Activated naive CD8-positive, alpha-beta T cell treated with anti-CD3 and anti-CD28 coated beads for 36 hours (primary cell): ENCODE data around the gene UBE2QL1. TPM values are rescaled to one million over a fixed set of nuclear protein-coding genes. Genes with fewer than 3 reads are reported as not detected.

Experiments used
- DNase-seq: peaks from one replicate; pipeline ENCODE4 v3.0.0; 2021
- H3K27ac Mint-ChIP-seq: one replicate; pipeline ENCODE4 v1.8.0; 2022; ENCODE audit warnings: mild to moderate bottlenecking, moderate library complexity, mixed read lengths
- H3K27me3 Mint-ChIP-seq: one replicate; pipeline ENCODE4 v1.8.0; 2022; ENCODE audit warnings: mild to moderate bottlenecking, mixed read lengths
- H3K36me3 Mint-ChIP-seq: one replicate; pipeline ENCODE4 v1.8.0; 2021; ENCODE audit warnings: mild to moderate bottlenecking, mixed read lengths
- H3K4me1 Mint-ChIP-seq: one replicate; pipeline ENCODE4 v1.8.0; 2021; ENCODE audit warnings: mixed read lengths
- H3K4me3 Mint-ChIP-seq: one replicate; pipeline ENCODE4 v1.8.0; 2022; ENCODE audit warnings: mild to moderate bottlenecking, moderate library complexity, mixed read lengths
- H3K9me3 Mint-ChIP-seq: one replicate; pipeline ENCODE4 v1.8.0; 2022; ENCODE audit warnings: mixed read lengths
- total RNA-seq, 2 experiments: library from RNA; stranded (reverse); gene quantifications; one replicate each; pipeline ENCODE4 v1.2.3, GENCODE V29; 2021

The UBE2QL1 gene
- total RNA-seq, 2 experiments from 2014 or later = not detected

DNA sequence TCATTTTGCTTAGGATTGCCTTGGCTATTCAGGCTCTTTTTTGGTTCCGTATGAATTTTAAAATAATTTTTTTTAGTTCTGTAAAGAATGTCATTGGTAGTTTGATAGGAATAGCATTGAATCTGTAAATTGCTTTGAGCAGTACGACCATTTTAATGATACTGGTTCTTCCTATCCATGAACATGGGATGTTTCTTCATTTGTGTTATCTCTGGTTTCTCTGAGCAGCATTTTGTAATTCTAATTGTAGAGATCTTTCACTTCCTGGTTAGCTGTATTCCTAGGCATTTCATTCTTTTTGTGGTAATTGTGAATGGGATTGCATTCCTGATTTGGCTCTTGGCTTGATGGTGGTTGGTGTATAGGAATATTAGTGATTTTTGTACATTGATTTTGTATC is 6.3 kb upstream of the UBE2QL1 start:
- H3K4me1 Mint-ChIP-seq = no peaks in the 10 kb centered on the region
- H3K27me3 Mint-ChIP-seq = peaks cover 29% of the 10 kb centered on the region
- DNase-seq = no peak
- no peaks in the 10 kb centered on the region for H3K36me3 Mint-ChIP-seq
- no peak overlapping the region for H3K27ac Mint-ChIP-seq
- no peak overlapping the region for H3K4me3 Mint-ChIP-seq
- peaks cover 1% of the 10 kb centered on the region for H3K9me3 Mint-ChIP-seq

GRCh38 chr5:6443326-6443725 is 5.3 kb upstream of the UBE2QL1 start:
- no peak overlapping the region for H3K27ac Mint-ChIP-seq
- peaks cover 1% of the 10 kb centered on the region for H3K9me3 Mint-ChIP-seq
- no peak for DNase-seq
- H3K27me3 Mint-ChIP-seq = peaks cover 25% of the 10 kb centered on the region
- no peak overlapping the region for H3K4me3 Mint-ChIP-seq
- no peaks in the 10 kb centered on the region for H3K36me3 Mint-ChIP-seq
- no peaks in the 10 kb centered on the region for H3K4me1 Mint-ChIP-seq

DNA sequence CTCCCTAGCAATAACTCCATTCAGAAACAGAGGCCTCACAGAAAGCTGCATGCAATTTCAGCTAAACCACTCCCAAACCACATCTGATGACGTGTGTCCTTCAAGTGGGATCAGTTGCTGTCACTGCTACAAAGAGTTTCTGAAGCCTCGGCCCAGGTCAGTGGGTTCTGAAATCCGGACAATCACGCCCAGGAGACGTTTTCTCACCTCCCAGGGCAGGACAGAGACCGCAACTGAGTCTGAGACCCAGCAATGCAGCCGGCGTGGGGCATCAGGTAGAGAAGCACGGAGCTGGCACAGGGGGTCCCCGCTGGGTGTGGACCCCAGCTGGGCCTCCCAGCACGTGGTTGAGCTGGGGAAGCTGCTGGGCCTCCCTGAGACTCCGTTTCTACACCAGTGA is 2.6 kb upstream of the UBE2QL1 start:
- no peak overlapping the region for H3K27ac Mint-ChIP-seq
- H3K27me3 Mint-ChIP-seq = peaks cover 39% of the 10 kb centered on the region
- H3K36me3 Mint-ChIP-seq = no peaks in the 10 kb centered on the region
- H3K9me3 Mint-ChIP-seq = no peaks in the 10 kb centered on the region
- H3K4me1 Mint-ChIP-seq = peaks cover 4% of the 10 kb centered on the region
- no peak overlapping the region for H3K4me3 Mint-ChIP-seq
- no peak for DNase-seq

DNA sequence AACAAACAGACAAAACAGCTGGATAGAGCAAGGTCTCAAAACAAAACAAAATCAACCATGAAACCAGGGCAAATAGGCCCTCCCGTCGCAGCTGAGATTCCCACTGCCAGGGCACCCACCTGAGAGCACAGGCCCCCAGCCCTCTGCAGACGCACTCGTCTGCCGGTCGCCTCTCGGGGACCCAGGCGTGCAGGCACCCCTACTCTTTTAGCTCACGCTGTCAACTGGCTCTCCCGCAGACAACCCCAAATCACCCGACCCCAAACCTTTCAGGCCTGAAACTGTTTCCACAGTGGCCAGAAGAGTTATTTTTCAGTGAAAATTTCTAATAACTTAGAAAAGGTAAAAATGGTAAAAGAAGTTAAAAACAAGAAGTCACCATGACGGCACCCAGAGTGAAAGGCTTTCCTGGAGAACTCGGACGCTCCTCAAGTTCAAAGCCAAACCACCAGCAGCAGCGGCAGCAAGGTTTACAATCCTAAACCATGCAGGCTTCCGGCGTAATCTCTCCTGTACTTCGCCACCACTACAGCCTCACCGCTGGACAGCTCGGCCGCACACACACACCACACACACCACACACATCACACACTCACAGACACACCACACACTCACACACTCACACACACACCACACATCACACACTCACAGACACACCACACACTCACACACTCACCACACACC is 1.9 kb upstream of the UBE2QL1 start:
- Mint-ChIP-seq H3K27me3 (peaks cover 43% of the 10 kb centered on the region), H3K36me3 (no peaks in the 10 kb centered on the region), H3K27ac (no peak overlapping the region), H3K4me1 (peaks cover 4% of the 10 kb centered on the region), H3K9me3 (no peaks in the 10 kb centered on the region), H3K4me3 (no peak overlapping the region)
- DNase-seq = no peak

DNA sequence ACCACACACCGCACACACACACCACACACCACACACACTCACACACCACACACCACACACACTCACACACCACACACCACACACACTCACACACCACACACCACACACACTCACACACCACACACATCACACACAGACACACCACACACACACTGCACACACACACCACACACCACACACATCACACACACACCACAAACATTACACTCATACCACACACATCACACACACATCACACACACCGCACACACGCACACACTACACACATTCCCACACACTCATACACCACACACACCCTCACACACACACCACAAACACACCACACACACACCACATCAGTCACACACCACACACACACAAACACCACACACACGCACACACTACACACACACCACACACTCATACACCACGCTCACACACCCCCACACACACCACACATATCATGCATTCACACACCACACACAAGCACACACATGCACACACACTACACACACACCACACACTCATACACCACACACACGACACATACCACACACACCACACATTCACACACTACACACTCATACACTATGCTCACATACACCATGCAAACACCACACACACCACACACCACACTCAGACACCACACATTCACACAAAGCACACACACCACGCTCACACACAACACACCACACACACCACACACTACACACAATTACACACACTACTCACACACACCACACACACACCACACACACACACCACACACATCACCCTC is 1.1 kb upstream of the UBE2QL1 start:
- Mint-ChIP-seq H3K4me3 (no peak overlapping the region), H3K27ac (no peak overlapping the region), H3K4me1 (peaks cover 4% of the 10 kb centered on the region), H3K9me3 (no peaks in the 10 kb centered on the region), H3K27me3 (peaks cover 45% of the 10 kb centered on the region), H3K36me3 (no peaks in the 10 kb centered on the region)
- DNase-seq = no peak

DNA sequence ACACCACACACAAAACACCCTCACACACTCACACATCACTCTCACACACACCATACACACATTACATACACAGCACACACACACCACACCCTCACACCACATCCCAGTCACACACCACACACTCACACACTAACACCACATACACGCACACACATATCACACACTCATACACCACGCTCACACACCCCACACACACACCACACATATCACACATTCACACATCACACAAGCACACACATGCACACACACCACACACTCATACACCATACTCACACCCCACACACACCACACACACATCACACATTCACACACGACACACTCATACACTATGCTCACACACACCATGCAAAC is 543 bp upstream of the UBE2QL1 start:
- H3K27ac Mint-ChIP-seq = no peak overlapping the region
- no peak overlapping the region for H3K4me3 Mint-ChIP-seq
- H3K4me1 Mint-ChIP-seq = peaks cover 4% of the 10 kb centered on the region
- no peaks in the 10 kb centered on the region for H3K9me3 Mint-ChIP-seq
- H3K27me3 Mint-ChIP-seq = peaks cover 49% of the 10 kb centered on the region
- DNase-seq = no peak
- no peaks in the 10 kb centered on the region for H3K36me3 Mint-ChIP-seq

GRCh38 chr5:6449465-6450158 is 953 bp downstream of the UBE2QL1 start:
- Mint-ChIP-seq H3K27ac (peak overlapping the region; percentile 16), H3K4me1 (peaks cover 4% of the 10 kb centered on the region), H3K27me3 (peaks cover 53% of the 10 kb centered on the region), H3K4me3 (peak overlapping the region; percentile 72), H3K9me3 (no peaks in the 10 kb centered on the region), H3K36me3 (no peaks in the 10 kb centered on the region)
- DNase-seq = no peak

- H3K9me3 Mint-ChIP-seq = no peaks in the 10 kb centered on the region
- no peak overlapping the region for H3K4me3 Mint-ChIP-seq
- peaks cover 4% of the 10 kb centered on the region for H3K4me1 Mint-ChIP-seq
- no peak for DNase-seq
- peaks cover 61% of the 10 kb centered on the region for H3K27me3 Mint-ChIP-seq
- no peak overlapping the region for H3K27ac Mint-ChIP-seq
- no peaks in the 10 kb centered on the region for H3K36me3 Mint-ChIP-seq
These were observed 1.7 kb downstream of the UBE2QL1 start for GRCh38 chr5:6450319-6450833.

- no peak overlapping the region for H3K27ac Mint-ChIP-seq
- peaks cover 70% of the 10 kb centered on the region for H3K27me3 Mint-ChIP-seq
- DNase-seq = no peak
- H3K36me3 Mint-ChIP-seq = no peaks in the 10 kb centered on the region
- no peak overlapping the region for H3K4me3 Mint-ChIP-seq
- peaks cover 4% of the 10 kb centered on the region for H3K4me1 Mint-ChIP-seq
- H3K9me3 Mint-ChIP-seq = no peaks in the 10 kb centered on the region
These were observed 4.2 kb downstream of the UBE2QL1 start for GRCh38 chr5:6452622-6453504.

DNA sequence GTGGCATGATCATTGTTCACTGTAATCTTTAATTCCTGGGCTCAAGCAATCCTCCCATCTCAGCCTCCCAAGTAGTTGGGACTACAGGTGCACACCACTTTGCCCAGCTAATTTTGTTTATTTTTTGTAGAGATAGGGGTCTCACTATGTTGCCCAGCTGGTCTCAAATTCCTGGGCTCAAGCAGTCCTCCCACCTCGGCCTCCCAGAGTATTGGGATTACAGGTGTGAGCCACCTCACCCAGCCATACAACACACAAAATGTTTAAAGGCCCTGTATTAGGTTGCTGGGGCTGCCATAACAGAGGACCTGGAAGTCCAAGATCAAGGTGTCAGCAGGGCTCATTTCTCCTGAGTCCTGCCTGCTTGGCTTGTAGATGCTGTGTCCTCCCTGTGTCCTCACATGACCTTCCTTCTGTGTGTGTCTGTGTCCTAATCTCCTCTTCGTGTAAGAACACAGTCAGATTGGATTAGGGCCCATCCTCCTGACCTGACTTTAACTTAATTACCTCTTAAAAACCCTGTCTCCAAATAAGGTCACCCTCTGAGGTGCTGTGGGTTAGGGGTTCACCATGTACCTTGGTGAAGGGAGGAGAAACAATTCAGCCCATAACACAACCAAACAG is 5.4 kb downstream of the UBE2QL1 start:
- DNase-seq = no peak
- Mint-ChIP-seq H3K36me3 (no peaks in the 10 kb centered on the region), H3K4me1 (peaks cover 4% of the 10 kb centered on the region), H3K27ac (no peak overlapping the region), H3K4me3 (no peak overlapping the region), H3K9me3 (no peaks in the 10 kb centered on the region), H3K27me3 (peaks cover 67% of the 10 kb centered on the region)

DNA sequence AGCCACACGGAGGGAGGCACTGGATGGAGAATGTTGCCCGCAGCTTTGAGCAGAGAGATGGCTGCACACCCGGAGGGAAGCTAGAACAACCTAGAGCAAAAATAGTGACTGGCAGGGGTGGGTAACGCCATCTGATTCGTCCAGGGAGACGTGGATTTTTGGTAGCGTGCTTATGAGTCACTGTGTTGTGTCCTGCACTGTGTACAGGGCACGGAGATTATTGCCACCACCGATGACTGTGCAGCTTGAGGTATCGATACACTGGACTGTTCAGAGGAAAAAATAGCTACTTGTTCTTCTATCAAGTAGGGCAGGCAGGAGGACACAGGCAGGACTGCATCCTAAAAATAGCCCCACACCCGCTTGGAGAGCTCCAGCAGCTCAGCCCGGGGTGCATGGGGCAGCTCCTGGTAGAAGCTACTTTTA is 6.0 kb downstream of the UBE2QL1 start:
- Mint-ChIP-seq H3K27me3 (peaks cover 61% of the 10 kb centered on the region), H3K9me3 (no peaks in the 10 kb centered on the region), H3K36me3 (no peaks in the 10 kb centered on the region), H3K27ac (no peak overlapping the region), H3K4me1 (no peaks in the 10 kb centered on the region), H3K4me3 (no peak overlapping the region)
- no peak for DNase-seq

DNA sequence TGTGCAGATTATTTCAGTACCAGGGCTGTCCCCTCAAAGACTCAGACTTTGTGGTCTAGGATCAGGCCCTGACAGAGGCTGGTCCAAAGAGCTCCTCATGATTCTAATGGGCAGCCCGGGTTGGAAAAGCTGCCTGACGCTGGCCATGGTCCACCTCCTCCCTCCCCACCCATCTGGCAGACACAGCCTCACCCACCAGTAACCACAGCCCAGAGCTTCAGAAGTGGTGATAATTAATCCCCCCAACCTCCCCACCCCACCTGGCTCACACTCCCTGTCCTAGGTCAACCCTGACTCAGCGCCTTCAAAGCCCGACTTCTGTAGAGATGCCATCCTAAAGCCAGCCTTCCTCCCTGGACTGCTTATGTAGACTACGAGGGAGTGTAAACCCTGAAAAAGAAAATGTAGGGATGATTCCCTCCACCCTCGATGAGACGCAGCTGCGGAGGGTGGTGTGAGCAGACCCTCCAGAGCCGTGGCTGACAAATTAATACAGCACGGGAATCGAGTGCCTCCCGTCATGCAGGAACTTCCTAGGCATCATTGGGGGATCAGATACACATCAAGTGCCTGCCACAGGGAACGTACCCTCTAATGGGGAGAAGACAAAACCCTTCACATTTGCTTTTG is 7.0 kb downstream of the UBE2QL1 start:
- DNase-seq = no peak
- Mint-ChIP-seq H3K4me3 (no peak overlapping the region), H3K9me3 (no peaks in the 10 kb centered on the region), H3K27ac (no peak overlapping the region), H3K36me3 (no peaks in the 10 kb centered on the region), H3K4me1 (no peaks in the 10 kb centered on the region), H3K27me3 (peaks cover 50% of the 10 kb centered on the region)

- DNase-seq = no peak
- Mint-ChIP-seq H3K9me3 (no peaks in the 10 kb centered on the region), H3K27me3 (peaks cover 41% of the 10 kb centered on the region), H3K27ac (no peak overlapping the region), H3K4me3 (no peak overlapping the region), H3K4me1 (no peaks in the 10 kb centered on the region), H3K36me3 (no peaks in the 10 kb centered on the region)
These were observed 8.2 kb downstream of the UBE2QL1 start for GRCh38 chr5:6456766-6457370.

GRCh38 chr5:6457592-6457991 is 8.9 kb downstream of the UBE2QL1 start:
- Mint-ChIP-seq H3K36me3 (no peaks in the 10 kb centered on the region), H3K4me3 (no peak overlapping the region), H3K27me3 (peaks cover 42% of the 10 kb centered on the region), H3K4me1 (no peaks in the 10 kb centered on the region), H3K27ac (no peak overlapping the region), H3K9me3 (no peaks in the 10 kb centered on the region)
- DNase-seq = no peak
